GM10266 (cell line): Measurements from ENCODE around the gene COPS8.

Experiments
- DNase-seq: peaks from one replicate; pipeline ENCODE4 v3.0.0; 2012; ENCODE audit errors: extremely low spot score
- CTCF ChIP-seq: IDR thresholded peaks from 2 replicates; pipeline ENCODE4 v1.5.1; 2012; ENCODE audit warnings: mild to moderate bottlenecking, low read depth; ENCODE audit not compliant: control insufficient read depth, insufficient read depth; ENCODE audit errors: missing control alignments

COPS8 gene

GRCh38 chr2:237126519-237127174, 41.0 kb downstream of the COPS8 start:
- DNase-seq = no peak
- no peak for TF ChIP-seq CTCF

DNA sequence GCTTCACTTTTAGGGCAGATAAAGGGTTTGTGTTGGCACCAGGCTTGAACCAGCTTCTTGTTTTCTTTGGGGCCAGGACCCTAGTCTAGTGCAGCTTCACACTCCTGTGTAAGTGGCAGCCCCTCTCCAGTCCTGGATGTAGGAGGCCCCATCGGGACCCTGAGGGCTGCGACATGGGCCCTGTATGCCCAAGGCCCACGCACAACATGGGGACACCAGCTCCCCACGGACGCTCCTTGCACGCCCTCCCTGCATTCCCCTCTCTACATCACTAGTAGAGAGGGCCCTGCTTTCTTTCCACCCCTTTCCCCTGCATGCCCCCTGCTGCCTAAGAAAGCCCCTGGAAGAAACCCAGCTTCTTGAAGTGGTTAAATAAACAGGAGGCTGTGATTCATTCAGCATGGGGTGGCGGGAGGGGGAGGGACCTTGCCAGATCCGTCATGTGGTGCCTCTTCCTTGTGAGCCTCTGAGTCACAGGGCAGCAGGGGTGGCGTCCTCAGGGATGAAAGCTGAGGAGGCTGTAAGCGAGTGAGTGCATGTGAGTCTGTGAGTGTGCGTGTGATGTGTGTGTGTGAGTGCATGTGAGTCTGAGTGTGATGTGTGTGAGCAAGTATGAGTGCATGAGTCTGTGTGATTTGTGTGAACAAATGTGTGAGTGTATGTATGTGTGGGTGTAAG, 42.5 kb downstream of the COPS8 start:
- TF ChIP-seq CTCF = no peak
- DNase-seq = no peak

DNA sequence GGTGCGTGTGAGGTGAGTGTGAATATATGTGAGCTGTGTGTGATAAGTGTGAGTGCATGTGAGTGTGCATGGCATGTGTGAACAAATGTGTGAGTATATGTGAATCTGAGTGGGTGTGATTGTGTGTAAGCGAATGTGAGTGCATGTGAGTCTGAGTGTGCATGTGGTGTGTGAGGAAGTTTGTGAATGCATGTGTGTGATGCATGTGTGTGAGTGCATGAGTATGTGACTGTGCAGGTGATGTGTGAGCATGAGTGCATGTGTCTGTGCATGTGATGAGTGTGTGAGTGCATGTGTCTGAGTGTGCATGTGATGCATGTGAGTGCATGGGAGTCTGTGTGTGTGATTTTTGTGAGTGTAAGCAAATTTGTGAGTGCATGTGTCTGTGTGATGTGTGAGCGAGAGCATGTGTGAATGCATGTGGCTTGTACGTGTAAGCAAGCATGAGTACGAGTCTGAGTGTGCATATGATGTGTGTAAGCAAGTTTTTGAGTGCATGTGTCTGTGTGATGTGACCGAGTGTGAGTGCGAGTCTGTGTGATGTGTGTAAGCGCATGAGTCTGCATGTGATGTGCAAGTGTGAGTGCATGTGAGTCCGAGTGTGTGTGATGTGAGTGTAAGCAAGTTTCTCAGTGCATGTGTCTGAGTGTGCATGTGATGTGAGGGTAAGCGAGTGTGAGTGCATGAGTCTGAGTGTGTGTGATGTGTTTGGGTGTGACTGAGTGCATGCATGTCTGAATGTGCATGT, 43.3 kb downstream of the COPS8 start:
- DNase-seq = no peak
- no peak for TF ChIP-seq CTCF

- no peak for TF ChIP-seq CTCF
- no peak for DNase-seq
These were observed 44.1 kb downstream of the COPS8 start for GRCh38 chr2:237129625-237130263.

GRCh38 chr2:237130562-237131421, 45.1 kb downstream of the COPS8 start:
- DNase-seq = no peak
- TF ChIP-seq CTCF = no peak

GRCh38 chr2:237131749-237132533, 46.3 kb downstream of the COPS8 start:
- DNase-seq = no peak
- TF ChIP-seq CTCF = no peak
